ENCODE measurements around the gene ZNF792. TPM values are rescaled to one million over a fixed set of nuclear protein-coding genes. Genes with fewer than 3 reads are reported as not detected.

The ZNF792 gene
- total RNA-seq, 1 experiment from 2014 or later: 15.4 TPM

DNA sequence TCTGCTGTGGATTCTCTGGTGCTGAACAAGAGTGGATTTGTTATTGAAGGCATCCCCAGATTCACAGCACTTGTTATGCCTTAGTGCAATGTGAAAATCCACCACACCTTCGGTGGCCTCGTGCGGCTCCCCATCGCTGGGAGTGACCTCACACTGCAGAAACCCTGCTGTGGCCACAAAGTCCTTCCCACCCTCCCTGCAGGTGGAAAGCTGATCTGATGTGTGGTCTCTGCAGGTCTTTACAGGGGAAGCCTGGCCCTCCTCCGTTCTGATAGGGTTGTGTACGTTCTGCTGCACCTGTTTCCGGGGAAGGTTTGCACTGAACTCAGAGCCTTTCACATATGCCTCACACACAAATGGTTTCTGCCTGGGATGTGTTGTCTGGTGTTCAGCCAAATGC is 5.0 kb downstream of the ZNF792 start:
- no peak for TF ChIP-seq EZH2 (IDR thresholded peaks at IDR 0.05; ENCODE audit: borderline replicate concordance, low read depth, low read length, poor library complexity, severe bottlenecking)
- TF ChIP-seq, protein P1, sequence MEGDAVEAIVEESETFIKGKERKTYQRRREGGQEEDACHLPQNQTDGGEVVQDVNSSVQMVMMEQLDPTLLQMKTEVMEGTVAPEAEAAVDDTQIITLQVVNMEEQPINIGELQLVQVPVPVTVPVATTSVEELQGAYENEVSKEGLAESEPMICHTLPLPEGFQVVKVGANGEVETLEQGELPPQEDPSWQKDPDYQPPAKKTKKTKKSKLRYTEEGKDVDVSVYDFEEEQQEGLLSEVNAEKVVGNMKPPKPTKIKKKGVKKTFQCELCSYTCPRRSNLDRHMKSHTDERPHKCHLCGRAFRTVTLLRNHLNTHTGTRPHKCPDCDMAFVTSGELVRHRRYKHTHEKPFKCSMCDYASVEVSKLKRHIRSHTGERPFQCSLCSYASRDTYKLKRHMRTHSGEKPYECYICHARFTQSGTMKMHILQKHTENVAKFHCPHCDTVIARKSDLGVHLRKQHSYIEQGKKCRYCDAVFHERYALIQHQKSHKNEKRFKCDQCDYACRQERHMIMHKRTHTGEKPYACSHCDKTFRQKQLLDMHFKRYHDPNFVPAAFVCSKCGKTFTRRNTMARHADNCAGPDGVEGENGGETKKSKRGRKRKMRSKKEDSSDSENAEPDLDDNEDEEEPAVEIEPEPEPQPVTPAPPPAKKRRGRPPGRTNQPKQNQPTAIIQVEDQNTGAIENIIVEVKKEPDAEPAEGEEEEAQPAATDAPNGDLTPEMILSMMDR (conservative IDR thresholded peaks at IDR 0.05; ENCODE audit: low read depth, low read length): no peak
- peaks cover 72% of the 10 kb centered on the region for H3K9me3 ChIP-seq (ENCODE audit: low read depth, low read length, poor library complexity, severe bottlenecking)
- no TSS peak for BruUV-seq (replicated peaks)
- no peaks in the 10 kb centered on the region for H3K27me3 ChIP-seq (replicated peaks; ENCODE audit: insufficient read depth, low read depth, low read length, poor library complexity)
- intact Hi-C loops (cut with micrococcal nuclease; ENCODE audit: unreplicated experiment): no loop called here
- H3K36me3 ChIP-seq (ENCODE audit: insufficient read depth, low read length, poor library complexity, severe bottlenecking): peaks cover 62% of the 10 kb centered on the region
- no peak overlapping the region for H3K4me3 ChIP-seq (ENCODE audit: low read depth, low read length, poor library complexity, severe bottlenecking)
- no peak for DNase-seq (ENCODE audit: low spot score)
- no peak overlapping the region for H3K27ac ChIP-seq (ENCODE audit: low read depth, low read length, poor library complexity, severe bottlenecking)
- ChIA-PET CTCF (no interaction called here), POLR2A (ENCODE audit: low non-redundant PET) (no interaction called here)
- peaks cover 6% of the 10 kb centered on the region for H3K4me1 ChIP-seq (ENCODE audit: insufficient read depth, low read length, poor library complexity, severe bottlenecking)

DNA sequence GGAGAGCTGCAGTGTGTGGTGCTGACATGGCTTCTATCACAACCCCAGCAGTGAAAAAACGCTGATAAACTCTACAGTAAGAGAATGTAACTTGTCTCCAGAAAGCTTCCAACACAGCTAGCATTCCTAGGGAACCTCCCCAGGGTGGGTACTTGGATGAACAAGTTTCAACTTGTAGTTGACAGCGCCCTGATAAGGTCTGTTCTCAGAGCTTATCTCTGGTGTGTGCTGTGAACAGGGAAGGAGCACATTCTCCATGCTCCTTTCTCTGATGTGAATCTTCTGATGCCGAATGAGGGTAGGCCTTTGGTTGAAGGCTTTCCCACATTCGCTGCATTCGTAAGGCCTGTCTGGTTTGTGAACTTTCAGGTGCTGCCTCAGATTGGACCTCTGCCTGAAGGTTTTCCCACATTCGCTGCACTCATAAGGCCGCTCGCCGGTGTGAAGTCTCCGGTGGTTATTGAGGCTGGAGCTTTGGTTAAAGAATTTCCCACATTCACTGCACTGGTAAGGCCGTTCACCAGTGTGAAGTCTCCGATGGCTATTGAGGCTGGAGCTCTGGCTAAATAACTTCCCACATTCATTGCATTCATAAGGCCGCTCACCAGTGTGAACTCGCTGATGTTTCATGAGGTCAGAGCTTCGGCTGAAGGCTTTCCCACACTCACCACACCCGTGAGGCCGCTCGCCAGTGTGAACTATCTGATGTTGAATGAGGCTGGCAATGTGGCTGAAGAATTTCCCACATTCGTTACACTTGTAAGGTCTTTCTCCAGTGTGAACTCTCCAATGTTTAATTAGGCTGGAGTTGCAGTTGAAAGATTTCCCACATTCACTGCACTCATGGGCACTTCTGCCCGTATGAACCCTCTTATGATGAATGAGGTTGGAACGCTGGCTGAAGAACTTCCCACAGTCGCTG is 5.9 kb downstream of the ZNF792 start:
- DNase-seq (ENCODE audit: low spot score): no peak
- peaks cover 66% of the 10 kb centered on the region for H3K36me3 ChIP-seq (ENCODE audit: insufficient read depth, low read length, poor library complexity, severe bottlenecking)
- H3K27ac ChIP-seq (ENCODE audit: low read depth, low read length, poor library complexity, severe bottlenecking): no peak overlapping the region
- no peaks in the 10 kb centered on the region for H3K27me3 ChIP-seq (replicated peaks; ENCODE audit: insufficient read depth, low read depth, low read length, poor library complexity)
- H3K4me1 ChIP-seq (ENCODE audit: insufficient read depth, low read length, poor library complexity, severe bottlenecking): peaks cover 6% of the 10 kb centered on the region
- POLR2A ChIA-PET (ENCODE audit: low non-redundant PET): no interaction called here
- H3K9me3 ChIP-seq (ENCODE audit: low read depth, low read length, poor library complexity, severe bottlenecking): peaks cover 82% of the 10 kb centered on the region
- TF ChIP-seq EZH2 (IDR thresholded peaks at IDR 0.05; ENCODE audit: borderline replicate concordance, low read depth, low read length, poor library complexity, severe bottlenecking): no peak
- TF ChIP-seq, protein P1 (conservative IDR thresholded peaks at IDR 0.05; ENCODE audit: low read depth, low read length): no peak
- no peak overlapping the region for H3K4me3 ChIP-seq (ENCODE audit: low read depth, low read length, poor library complexity, severe bottlenecking)
- CTCF ChIA-PET: no interaction called here
- intact Hi-C loops (cut with micrococcal nuclease; ENCODE audit: unreplicated experiment): no loop called here
- BruUV-seq (replicated peaks): no TSS peak

DNA sequence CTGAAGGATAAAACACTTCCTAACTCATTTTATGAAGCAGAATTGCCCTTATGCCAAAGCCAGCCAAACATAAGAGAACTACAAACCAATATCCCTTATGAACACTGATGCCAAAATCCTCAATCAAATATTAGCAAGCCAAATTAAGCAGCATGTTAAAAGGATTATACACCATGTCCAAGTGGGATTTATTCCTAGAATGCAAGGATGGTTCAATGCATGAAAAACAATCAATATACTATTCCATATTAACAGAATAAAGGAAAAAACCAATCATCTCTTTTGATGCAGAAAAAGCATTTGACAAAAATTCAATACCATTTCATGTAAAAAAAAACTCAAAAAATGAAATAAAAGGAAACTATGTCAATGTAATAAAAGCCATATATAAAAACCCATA is 10.9 kb downstream of the ZNF792 start:
- Histone ChIP-seq H3K27me3 (replicated peaks; ENCODE audit: insufficient read depth, low read depth, low read length, poor library complexity) (no peaks in the 10 kb centered on the region), H3K36me3 (ENCODE audit: insufficient read depth, low read length, poor library complexity, severe bottlenecking) (peaks cover 42% of the 10 kb centered on the region), H3K4me3 (ENCODE audit: low read depth, low read length, poor library complexity, severe bottlenecking) (no peak overlapping the region), H3K9me3 (ENCODE audit: low read depth, low read length, poor library complexity, severe bottlenecking) (peaks cover 59% of the 10 kb centered on the region), H3K4me1 (ENCODE audit: insufficient read depth, low read length, poor library complexity, severe bottlenecking) (no peaks in the 10 kb centered on the region), H3K27ac (ENCODE audit: low read depth, low read length, poor library complexity, severe bottlenecking) (no peak overlapping the region)
- intact Hi-C loops (cut with micrococcal nuclease; ENCODE audit: unreplicated experiment): no loop called here
- CTCF ChIA-PET: no interaction called here
- POLR2A ChIA-PET (ENCODE audit: low non-redundant PET): no interaction called here
- no peak for DNase-seq (ENCODE audit: low spot score)
- no peak for TF ChIP-seq EZH2 (IDR thresholded peaks at IDR 0.05; ENCODE audit: borderline replicate concordance, low read depth, low read length, poor library complexity, severe bottlenecking)
- TF ChIP-seq, protein P1 (conservative IDR thresholded peaks at IDR 0.05; ENCODE audit: low read depth, low read length): no peak
- BruUV-seq (replicated peaks): no TSS peak

All from A673 (cell line).